Stimulated activated CD4-positive, alpha-beta T cell treated with anti-CD3 and anti-CD28 coated beads, Interleukin-4, amount 100 ng/mL, for 24 hours (primary cell): ENCODE data around the gene IL17RB.

Experiments used
- DNase-seq: peaks from one replicate; pipeline ENCODE4 v3.0.0-alpha.2; 2020

The IL17RB gene

DNA sequence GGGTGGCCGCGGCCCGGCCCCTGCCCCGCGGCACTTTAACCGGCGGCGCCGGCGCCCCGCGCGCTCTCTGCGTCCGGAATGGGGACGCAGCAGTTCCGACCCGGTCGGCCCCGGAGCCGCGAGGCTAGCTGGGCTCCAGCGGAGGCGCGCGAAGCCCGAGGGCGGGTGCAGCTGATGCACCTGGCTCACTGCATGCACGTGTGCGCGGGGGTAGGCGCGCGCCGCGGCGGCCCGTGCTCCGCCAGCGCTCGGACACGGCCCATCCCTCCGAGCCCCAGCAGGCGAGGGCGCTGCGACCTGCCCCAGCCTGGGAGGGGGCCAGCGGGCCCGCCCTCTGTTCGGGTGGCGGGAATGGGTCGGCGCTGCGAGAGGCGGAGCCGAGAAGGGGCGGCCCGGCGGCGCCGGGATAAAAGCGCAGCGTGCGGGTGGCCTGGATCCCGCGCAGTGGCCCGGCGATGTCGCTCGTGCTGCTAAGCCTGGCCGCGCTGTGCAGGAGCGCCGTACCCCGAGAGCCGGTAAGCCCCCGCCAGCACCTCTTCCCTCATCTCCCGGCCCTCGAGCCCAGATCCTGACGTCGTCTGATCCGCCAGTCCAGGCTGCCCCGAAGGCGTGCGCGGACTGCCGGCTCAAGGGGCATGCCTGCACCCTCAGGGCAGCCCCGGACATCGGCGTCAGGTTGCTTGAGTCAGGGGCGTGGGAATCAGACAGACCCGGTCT lies at the start of gene IL17RB, which contains the start of gene CHDH:
TSS of gene IL17RB (plus strand) at position 435 of the 717 bp plus-strand sequence. CDS start at position 456, 21 bp downstream.
TSS of gene CHDH (minus strand) at position 286 of the 717 bp plus-strand sequence. CDS start 22,411 bp downstream, outside the sequence.
- no peak for DNase-seq

DNA sequence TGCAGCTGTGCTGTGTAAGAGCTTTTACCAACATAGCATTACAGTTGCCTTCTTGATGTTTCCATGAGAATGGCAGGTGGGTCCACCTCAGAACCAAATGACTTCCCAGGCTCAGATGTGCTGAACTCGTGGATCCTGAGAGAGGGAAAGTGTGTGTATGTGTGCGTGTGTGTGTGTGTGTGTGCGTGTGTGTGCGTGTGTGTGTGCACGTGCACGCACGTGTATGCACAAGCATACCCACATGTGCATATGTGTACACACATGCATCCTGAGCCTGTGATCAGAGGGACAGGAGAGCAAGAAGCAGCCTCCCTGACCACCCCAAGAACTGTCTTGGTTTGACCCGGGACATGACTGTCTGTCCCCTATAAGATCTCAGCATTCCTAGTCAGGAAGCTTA lies 48.2 kb upstream of the IL17RB start:
- no peak for DNase-seq

- DNase-seq, result no peak
Measured at GRCh38 chr3:53799338-53799865, 47.0 kb upstream of the IL17RB start.

DNA sequence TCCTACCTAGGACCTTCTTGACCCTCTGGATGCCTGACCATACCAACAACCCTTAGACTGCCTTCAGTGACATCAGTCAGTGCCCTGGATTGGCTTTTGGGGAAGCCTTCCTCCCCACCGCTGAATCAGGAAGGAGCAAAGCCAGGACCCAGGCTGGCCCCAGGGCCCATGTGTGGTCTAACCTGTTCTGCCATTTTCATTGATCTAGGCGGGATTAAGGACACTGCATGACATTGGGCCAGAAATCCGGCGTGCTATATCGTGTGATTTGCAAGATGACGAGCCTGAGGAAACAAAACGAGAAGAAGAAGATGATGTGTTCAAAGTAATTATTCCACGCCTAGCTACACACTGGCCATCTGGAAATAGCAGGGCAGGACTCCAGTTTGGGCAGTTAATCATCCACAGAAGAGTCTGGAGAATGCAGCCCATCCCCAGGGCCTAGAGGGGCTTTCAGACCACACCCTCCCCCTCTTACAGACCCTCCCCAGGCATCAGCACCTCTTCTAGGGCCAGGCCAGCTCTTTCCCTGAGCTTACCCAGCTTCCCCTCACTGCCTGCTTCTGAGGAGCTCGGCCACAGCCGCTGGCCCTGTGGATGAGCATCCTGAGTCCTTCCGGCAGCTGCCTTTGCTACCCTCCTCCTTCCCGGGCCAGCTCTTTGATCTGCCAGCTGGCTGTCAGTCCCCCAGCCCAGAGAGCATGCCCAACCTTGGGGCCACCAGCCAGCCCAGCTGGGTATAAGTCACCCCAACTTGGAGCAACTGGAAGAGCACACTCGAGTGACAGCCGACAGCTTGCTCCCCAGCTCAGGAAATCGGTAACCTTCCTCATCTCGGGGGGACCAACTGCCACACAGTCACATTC lies 46.1 kb upstream of the IL17RB start:
- DNase-seq, result no peak

- no peak for DNase-seq
Measured at GRCh38 chr3:53801319-53801718, 45.0 kb upstream of the IL17RB start.

GRCh38 chr3:53802256-53802880 lies 44.0 kb upstream of the IL17RB start:
- DNase-seq, result no peak

DNA sequence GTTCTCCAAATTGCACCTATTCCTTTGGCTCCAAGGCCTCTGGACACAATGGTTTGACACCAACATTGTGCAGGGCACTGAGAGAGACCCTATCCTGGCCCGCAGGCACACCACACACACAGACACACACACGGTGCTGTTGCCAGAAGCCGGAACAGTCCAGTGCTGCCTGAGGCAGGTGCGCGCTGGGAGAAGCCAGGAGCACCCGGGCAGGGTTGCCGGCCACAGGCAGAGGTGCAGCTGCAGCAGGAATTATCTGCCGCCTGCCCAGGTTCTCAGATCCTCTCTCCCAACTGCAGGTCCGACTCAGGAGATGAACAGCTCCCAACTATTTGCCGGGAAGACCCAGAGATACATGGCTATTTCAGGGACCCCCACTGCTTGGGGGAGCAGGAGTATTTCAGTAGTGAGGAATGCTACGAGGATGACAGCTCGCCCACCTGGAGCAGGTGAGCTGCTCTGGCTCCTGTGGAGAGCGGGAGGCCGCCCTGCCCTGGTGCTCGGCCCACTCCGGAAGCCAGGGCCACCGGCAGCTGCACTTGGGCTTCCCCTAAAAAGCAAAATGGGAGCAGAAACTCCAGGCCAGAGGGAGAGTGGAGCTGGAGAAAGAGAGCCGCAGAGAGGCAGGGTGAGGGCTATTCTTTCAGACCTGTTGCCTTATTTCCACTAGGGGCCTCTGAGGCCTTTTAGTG lies 43.1 kb upstream of the IL17RB start:
- no peak for DNase-seq

GRCh38 chr3:53803816-53804695 lies 42.3 kb upstream of the IL17RB start:
- no peak for DNase-seq

DNA sequence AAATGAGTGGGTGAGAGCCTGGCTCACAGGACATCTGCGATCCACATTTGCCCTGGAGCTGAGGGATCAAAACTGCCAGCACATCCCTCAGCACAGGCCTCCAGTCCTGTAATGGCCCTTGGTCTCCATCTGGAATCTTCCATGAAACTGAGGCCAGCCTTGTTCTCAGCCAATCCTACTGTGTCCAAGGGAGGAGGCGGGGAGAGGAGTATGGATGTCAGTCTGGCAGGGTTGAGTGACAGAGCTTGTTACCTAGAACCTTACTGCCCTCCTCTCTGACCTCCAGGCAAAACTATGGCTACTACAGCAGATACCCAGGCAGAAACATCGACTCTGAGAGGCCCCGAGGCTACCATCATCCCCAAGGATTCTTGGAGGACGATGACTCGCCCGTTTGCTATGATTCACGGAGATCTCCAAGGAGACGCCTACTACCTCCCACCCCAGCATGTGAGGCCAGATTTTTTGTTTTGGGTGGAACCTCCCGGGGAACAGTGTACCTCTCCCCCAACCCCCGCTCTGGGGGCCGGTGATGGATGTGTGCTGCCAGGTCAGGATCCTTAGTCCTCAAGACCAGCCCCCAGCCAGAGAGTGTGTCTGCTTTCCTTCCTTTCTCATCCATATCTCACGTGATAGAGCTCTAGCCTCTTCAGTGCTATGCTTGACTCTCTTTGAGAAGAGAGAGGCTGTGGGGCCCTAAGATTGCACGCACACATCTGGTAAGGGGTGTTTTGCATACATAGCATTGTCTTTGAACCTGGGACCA lies 41.5 kb upstream of the IL17RB start:
- no peak for DNase-seq

GRCh38 chr3:53805463-53806159 lies 40.8 kb upstream of the IL17RB start:
- no peak for DNase-seq

- no peak for DNase-seq
Measured at GRCh38 chr3:53806182-53807116, 39.9 kb upstream of the IL17RB start.

DNA sequence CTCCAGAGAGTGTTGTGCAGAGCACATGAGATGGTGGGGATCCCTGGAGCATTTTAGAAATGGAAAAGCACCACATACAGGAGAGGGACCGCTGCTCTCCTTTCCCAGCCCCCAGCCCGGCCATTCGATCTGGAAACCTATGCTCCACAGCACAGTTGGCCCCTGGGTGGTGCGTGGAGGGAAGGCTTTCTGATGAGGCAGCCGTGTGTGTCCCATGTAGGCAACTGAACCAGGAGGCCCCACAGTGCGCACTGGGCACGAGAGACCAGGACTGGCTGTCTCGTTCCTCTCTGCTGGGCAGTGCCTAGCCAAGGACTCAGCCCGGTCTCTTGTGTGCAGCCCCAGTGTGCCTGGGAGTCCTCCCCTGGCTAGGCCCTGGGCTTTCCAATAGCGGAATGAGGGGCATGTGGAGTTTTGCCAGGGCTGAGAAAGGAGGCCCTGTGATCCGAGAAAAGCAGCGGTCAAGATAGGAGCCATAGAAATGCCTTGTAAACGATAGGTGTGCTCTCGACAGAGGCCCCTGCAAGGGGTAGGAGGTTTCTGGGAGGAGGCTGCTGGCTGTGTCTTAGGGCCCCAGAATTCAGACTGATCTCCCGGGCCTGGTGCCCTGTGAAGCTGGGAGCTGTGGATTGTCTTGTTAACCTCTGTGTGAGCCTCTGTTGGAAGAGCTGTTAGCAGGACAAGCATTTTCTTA lies 39.1 kb upstream of the IL17RB start:
- no peak for DNase-seq

GRCh38 chr3:53808496-53808895 lies 37.9 kb upstream of the IL17RB start:
- DNase-seq, result no peak

GRCh38 chr3:53809267-53809666 lies 37.1 kb upstream of the IL17RB start:
- DNase-seq, result no peak

GRCh38 chr3:53809764-53810400 lies 36.5 kb upstream of the IL17RB start:
- DNase-seq, result no peak

DNA sequence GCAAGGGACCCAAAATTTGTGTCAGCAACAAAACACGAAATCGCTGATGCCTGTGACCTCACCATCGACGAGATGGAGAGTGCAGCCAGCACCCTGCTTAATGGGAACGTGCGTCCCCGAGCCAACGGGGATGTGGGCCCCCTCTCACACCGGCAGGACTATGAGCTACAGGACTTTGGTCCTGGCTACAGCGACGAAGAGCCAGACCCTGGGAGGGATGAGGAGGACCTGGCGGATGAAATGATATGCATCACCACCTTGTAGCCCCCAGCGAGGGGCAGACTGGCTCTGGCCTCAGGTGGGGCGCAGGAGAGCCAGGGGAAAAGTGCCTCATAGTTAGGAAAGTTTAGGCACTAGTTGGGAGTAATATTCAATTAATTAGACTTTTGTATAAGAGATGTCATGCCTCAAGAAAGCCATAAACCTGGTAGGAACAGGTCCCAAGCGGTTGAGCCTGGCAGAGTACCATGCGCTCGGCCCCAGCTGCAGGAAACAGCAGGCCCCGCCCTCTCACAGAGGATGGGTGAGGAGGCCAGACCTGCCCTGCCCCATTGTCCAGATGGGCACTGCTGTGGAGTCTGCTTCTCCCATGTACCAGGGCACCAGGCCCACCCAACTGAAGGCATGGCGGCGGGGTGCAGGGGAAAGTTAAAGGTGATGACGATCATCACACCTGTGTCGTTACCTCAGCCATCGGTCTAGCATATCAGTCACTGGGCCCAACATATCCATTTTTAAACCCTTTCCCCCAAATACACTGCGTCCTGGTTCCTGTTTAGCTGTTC lies 35.0 kb upstream of the IL17RB start:
- DNase-seq, result no peak

- DNase-seq, result no peak
Measured at GRCh38 chr3:53812434-53812833, 33.9 kb upstream of the IL17RB start.
